ENCODE data around the gene C12orf56. TPM values are rescaled to one million over a fixed set of nuclear protein-coding genes. Genes with fewer than 3 reads are reported as not detected.
"Not testable (repeated sequence)": the region's sequence is repeated elsewhere in the genome, so short reads cannot be mapped to it uniquely, and the experiment has no call there.

Gene C12orf56
- total RNA-seq, 1 donor from 2014 or later = not detected

DNA sequence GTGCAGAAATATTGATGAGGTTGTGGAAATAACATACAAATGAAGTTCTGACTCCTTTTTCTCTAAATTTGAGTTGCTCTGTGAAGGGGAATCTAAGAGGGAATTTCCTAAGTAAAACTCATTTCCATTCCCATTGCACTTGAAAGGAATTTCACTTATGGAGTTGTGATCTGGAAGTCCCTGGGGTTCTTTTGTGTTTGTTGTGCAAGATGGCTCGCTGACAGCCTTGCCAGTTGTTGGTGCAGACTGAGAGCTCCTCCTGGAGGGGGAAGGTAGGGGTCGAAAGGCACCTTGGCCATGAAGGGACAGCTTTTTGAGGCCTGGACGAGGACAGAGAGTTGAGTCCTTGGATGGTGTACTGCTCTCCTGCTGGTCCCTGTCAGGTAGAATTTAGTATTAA is 72.0 kb downstream of the C12orf56 start:
- no peak for DNase-seq (ENCODE audit: extremely low read depth, low read depth, low spot score)

DNA sequence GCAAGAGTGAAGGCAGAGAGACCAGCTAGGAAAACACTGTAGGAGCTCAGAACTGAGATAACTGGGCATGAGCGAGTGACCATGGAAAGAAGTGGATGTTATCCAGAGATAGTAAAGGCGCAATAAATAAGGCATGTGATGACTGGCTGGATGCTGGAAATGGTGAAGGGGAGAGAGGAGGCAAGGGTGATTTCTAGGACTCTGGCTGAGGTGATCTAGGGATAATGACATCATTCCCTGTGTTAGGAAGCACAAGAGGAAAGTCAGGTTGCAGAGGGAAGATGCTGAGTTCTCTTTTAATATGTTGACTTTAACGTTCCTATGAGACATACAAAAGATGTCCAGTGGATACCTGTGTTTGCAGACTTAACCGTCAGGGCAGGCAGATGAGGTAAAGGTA is 78.7 kb downstream of the C12orf56 start:
- no peak for DNase-seq (ENCODE audit: extremely low read depth, low read depth, low spot score)

DNA sequence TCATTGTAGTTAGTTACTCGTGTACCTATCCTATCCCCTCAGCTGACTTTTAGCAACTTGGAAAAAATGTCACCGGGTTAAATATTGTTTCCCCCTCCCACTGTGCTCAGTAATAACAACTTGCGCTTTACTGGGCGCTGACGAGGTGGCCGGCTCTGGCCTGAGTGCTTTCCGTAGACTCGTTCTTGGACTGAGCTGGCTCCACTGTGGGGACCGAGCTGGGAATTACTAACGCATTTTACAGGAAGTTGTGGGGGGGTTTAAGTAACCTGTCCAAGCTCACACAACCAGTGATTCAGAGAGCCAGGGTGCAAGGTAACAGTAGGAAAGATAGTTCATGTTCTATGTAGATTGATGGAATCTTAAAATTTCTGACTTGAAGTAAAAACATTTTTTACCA is 86.0 kb downstream of the C12orf56 start:
- no peak for DNase-seq (ENCODE audit: extremely low read depth, low read depth, low spot score)

DNA sequence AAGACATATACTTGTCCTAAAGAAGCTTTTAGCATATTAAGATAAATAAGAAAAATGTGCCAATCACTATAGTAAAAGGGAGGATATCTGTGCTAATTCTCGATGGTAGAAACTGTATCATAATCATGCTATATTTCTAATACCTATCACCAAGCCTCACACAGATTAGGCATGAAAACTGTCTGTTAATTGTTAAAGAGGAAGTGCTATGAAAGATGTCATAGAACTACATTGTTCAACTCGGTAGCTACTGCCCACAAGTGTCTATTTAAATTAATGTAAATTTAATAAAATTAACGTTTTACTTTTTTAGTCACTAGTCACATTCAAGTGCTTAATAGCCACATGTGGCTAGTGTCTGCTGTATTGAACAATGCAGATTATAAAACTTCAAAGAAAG is 90.9 kb downstream of the C12orf56 start:
- DNase-seq (ENCODE audit: extremely low read depth, low read depth, low spot score) = no peak

- DNase-seq (ENCODE audit: extremely low read depth, low read depth, low spot score) = no peak
These were observed 94.3 kb downstream of the C12orf56 start for GRCh38 chr12:64296301-64296700.

- no peak for DNase-seq (ENCODE audit: extremely low read depth, low read depth, low spot score)
These were observed 96.7 kb downstream of the C12orf56 start for GRCh38 chr12:64293654-64294364.

GRCh38 chr12:64293174-64293573 is 97.4 kb downstream of the C12orf56 start:
- DNase-seq (ENCODE audit: extremely low read depth, low read depth, low spot score) = not testable (repeated sequence)

- no peak for DNase-seq (ENCODE audit: extremely low read depth, low read depth, low spot score)
These were observed 104.0 kb downstream of the C12orf56 start for GRCh38 chr12:64286521-64286920.

GRCh38 chr12:64284256-64284655 is 106.3 kb downstream of the C12orf56 start:
- DNase-seq (ENCODE audit: extremely low read depth, low read depth, low spot score) = no peak

DNA sequence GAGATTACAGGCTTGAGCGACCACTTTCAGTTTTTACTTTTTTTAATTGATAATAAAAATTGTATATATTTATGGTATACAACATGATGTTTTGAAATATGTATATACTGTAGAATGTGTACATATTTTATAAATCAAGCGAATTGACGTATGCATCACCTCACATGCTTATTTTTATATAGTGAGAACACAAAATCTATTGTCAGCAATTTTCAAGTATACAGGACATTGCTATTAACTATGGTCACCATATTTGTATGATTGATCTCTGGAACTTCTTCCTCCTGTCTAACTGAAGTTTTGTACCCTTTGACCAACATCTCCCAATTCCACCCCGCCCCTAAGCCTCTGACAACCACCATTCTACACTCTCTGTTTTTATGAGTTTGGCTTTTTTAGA is 112.1 kb downstream of the C12orf56 start:
- DNase-seq (ENCODE audit: extremely low read depth, low read depth, low spot score) = no peak

DNA sequence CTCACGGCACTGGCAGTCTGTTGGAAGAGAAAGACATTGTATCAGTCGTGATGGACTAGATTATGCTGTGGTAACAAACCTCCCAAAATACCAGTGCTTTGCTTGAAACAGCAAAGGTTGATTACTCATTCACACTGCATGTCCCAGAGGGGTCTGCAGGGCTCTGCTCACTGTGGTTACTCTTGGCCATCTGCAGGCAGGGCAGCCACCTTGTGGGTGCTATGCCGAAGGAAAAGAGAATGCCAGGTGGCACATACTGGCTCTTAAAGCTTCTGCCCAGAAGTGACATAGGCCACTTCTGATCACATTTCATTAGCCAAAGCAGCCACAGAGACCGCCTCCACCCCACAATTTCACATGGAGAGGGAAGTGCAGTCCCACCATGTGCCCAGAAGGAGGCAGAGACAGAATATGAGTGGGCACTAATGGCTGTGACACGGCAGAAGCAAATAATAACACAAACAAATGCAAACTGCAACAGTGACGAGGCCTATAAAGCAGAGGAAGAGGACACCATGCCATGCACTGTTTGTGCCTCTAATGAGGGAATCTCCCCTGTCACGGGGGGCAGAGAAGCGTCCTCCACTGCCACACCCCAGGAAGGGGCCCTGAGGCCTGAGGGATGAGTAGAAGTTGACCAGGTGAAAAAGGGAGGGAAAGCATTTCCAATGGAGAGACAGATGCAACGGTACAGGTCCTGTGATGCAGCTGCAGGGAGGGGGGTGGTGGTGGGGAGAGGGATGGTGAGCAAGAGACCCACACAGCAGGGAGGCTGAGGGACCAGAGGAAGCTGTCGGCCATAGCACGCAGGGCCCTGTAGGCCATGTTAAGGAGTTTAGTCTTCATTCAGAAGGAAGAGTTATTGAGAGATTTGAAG is 116.8 kb downstream of the C12orf56 start:
- no peak for DNase-seq (ENCODE audit: extremely low read depth, low read depth, low spot score)

- DNase-seq (ENCODE audit: extremely low read depth, low read depth, low spot score) = no peak
These were observed 120.1 kb downstream of the C12orf56 start for GRCh38 chr12:64270411-64270810.

DNA sequence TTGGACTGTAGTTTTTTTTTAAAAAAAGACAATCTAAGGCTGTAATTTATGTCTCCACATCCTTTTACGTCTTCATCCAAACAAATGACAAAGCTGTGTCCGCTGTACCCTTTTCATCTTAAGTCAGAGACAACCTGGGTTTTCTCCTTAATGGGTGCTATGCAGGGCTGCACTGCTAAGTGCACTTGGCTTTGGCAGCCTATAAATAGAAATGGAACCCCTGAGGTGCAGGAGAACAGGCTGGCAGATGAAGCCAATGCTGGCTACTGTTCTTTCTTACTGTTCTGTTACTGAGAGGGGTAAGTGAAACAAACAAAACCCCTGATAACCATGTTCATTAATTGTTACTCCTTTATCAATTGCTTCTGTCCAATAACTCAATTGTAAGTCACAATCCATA is 121.4 kb downstream of the C12orf56 start:
- DNase-seq (ENCODE audit: extremely low read depth, low read depth, low spot score) = no peak

DNA sequence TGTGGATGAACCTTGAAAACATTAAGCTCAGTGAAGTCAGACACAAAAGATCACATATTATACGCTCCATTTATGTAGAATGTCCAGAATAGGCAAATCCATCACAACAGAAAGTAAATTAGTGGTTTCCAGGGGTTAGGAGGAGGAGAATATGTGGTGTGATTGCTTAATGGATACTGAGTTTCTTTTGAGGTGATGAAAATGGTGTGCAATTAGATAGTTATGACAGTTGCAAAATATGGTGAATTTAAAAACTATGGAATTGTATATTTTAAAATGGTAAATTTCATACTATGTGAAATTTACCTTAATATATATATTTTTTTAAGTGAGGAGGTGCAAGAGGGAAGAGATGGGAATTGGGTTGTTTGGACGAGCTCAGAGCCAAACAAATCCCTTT is 122.1 kb downstream of the C12orf56 start:
- DNase-seq (ENCODE audit: extremely low read depth, low read depth, low spot score) = no peak

GRCh38 chr12:64265839-64266238 is 124.7 kb downstream of the C12orf56 start:
- no peak for DNase-seq (ENCODE audit: extremely low read depth, low read depth, low spot score)

DNA sequence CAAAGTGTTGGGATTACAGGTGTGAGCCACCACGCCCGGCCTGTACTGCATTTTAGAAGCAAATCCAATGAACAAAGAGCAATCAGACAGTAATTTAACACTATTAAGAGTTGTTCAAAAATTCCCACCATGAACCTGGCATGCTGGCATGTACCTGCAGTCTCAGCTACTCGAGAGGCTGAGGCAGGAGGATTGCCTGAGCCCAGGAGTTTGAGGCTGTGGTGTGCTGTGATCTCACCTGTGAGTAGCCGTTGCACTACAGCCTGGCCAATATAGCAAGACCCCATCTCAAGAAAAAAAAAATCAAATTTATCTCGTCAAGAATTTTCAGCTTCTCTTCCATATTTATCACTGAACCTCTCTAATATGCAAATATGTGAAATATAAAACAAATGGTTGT is 128.7 kb downstream of the C12orf56 start:
- no peak for DNase-seq (ENCODE audit: extremely low read depth, low read depth, low spot score)

- no peak for DNase-seq (ENCODE audit: extremely low read depth, low read depth, low spot score)
These were observed 132.0 kb downstream of the C12orf56 start for GRCh38 chr12:64258576-64258975.

DNA sequence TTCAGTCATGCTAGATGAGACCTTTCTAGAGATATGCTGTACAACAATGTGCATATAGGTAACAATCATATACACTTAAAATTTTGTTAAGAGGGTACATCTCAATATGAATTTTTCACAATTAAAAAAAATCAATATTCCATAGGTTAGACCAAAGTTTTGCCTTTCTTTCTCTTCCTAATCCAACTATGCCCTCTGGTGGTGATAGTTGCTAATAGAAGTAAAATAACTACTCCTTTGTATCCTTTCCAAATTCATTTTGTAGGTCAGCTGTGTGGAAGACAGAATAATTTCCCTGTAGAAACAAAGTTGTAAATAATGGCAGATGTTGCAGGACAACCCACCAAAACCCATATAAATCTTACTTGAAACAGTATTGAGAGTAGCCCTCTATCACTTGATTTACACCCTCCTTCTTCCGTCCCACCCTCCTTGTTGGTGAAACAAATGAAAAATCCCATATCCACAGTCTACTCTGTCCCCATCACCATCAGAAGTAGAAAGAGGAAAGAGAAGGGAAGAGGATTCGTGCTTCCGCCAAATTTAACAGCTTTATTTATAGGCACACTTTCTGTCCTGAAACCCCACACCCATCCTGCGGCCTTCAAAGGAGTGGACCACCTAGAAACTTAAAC is 134.3 kb downstream of the C12orf56 start:
- DNase-seq (ENCODE audit: extremely low read depth, low read depth, low spot score) = peak; percentile 37

GRCh38 chr12:64255249-64255648 is 135.3 kb downstream of the C12orf56 start:
- DNase-seq (ENCODE audit: extremely low read depth, low read depth, low spot score) = no peak

DNA sequence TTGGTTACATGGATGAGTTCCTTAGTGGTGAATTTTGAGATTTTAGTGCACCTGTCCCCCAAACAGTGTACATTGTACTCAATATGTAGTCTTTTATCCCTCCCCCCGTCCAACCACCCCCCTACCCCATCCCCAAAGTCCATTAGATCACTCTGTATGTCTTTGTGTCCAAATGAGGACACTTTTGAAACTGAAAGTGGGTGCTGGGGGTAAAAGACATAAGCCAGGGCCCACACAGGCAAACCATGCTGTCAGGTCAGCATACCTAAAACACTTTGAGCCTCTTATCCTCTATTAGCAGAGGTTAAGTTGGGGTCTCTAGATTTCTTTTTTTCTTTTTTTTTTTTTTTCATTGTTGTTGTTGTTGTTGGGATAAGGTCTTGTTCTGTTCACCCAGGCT is 137.2 kb downstream of the C12orf56 start:
- DNase-seq (ENCODE audit: extremely low read depth, low read depth, low spot score) = no peak

DNA sequence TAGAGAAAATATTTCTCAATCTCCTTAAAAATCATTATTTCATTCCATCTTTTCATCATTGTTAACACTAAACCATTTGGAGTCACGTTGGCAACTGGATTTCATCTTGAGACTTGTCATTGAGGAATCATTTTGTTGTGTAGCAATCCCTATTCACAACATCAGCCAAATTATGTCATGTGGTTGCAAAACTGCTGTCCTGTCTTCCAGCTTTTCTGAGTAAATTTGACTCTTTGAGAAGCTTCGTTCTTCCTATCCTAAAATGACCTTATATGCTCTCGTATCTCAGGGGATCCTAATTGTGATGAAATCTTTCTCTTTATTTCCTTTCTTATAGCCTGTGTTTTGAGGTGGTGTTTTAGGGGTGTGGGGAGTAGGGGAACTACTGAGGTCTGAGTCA is 137.9 kb downstream of the C12orf56 start:
- no peak for DNase-seq (ENCODE audit: extremely low read depth, low read depth, low spot score)

DNA sequence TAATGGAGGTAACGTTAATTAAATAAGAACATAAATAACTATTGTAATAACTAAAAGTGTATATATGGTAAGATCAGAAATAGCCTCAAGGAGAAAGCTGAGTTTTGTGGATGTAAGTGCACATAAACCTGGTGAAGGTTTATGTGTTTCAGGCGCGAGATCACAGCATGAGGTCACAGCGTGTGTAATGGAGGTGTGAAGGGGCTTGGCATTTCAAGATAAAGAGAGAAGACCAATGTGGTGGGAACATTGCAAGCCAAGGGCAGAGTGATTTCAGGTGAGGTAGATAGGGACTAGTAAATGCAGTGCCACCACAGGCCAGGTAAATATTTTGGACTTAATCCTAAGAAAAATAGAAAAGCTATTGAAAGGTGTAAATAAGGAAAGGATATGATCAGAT is 146.7 kb downstream of the C12orf56 start:
- DNase-seq (ENCODE audit: extremely low read depth, low read depth, low spot score) = no peak
